GM19043 (cell line): ENCODE data around the gene VSIG10.
"Not testable (repeated sequence)": the region's sequence is repeated elsewhere in the genome, so short reads cannot be mapped to it uniquely, and the experiment has no call there.

Experiments used
- ATAC-seq: cut with Tn5 transposase; IDR thresholded peaks from one replicate; pipeline ENCODE4 v1.9.1; 2021; ENCODE audit warnings: low read depth; ENCODE audit not compliant: unreplicated experiment

The VSIG10 gene

GRCh38 chr12:118103601-118104382, at the start of gene VSIG10:
Gene VSIG10, minus strand, starts transcription at chr12:118104011. Its CDS starts 340 bp downstream, at chr12:118103671.
- ATAC-seq, result no peak

GRCh38 chr12:118151755-118152154, 47.9 kb upstream of the VSIG10 start:
- no peak for ATAC-seq

- ATAC-seq, result no peak
Observed at GRCh38 chr12:118150625-118151024, 46.8 kb upstream of the VSIG10 start.

GRCh38 chr12:118148287-118148686, 44.5 kb upstream of the VSIG10 start:
- no peak for ATAC-seq

- ATAC-seq, result no peak
Observed at GRCh38 chr12:118145798-118146156, 42.0 kb upstream of the VSIG10 start.

GRCh38 chr12:118145113-118145797, 41.4 kb upstream of the VSIG10 start:
- ATAC-seq, result peak; percentile 77

- ATAC-seq, result no peak
Observed at GRCh38 chr12:118144499-118144898, 40.7 kb upstream of the VSIG10 start.

- no peak for ATAC-seq
Observed at GRCh38 chr12:118140825-118141224, 37.0 kb upstream of the VSIG10 start.

- no peak for ATAC-seq
Observed at GRCh38 chr12:118137148-118137678, 33.4 kb upstream of the VSIG10 start.

- ATAC-seq, result no peak
Observed at GRCh38 chr12:118136559-118137003, 32.8 kb upstream of the VSIG10 start.

GRCh38 chr12:118135788-118136558, 32.2 kb upstream of the VSIG10 start, which contains the start of gene PEBP1:
Gene PEBP1, plus strand, starts transcription at chr12:118136124. Its CDS starts 86 bp downstream, at chr12:118136210.
- peak; percentile 98 for ATAC-seq

- ATAC-seq, result not testable (repeated sequence)
Observed at GRCh38 chr12:118129436-118129835, 25.6 kb upstream of the VSIG10 start.

- ATAC-seq, result no peak
Observed at GRCh38 chr12:118127867-118128266, 24.1 kb upstream of the VSIG10 start.

GRCh38 chr12:118126119-118126757, 22.4 kb upstream of the VSIG10 start:
- ATAC-seq, result no peak

- ATAC-seq, result no peak
Observed at GRCh38 chr12:118125743-118126118, 21.9 kb upstream of the VSIG10 start.

- ATAC-seq, result no peak
Observed at GRCh38 chr12:118124333-118124874, 20.6 kb upstream of the VSIG10 start.

- ATAC-seq, result no peak
Observed at GRCh38 chr12:118122264-118122663, 18.5 kb upstream of the VSIG10 start.

- ATAC-seq, result peak; percentile 66
Observed at GRCh38 chr12:118120579-118121363, 17.0 kb upstream of the VSIG10 start.

- ATAC-seq, result no peak
Observed at GRCh38 chr12:118119449-118119879, 15.7 kb upstream of the VSIG10 start.
